ES-I3 (cell line): ENCODE data around the gene CNNM1.

ENCODE experiments used
- H3K36me3 ChIP-seq: 2 replicates; pipeline ENCODE4 v1.6.1; 2013; ENCODE audit warnings: mild to moderate bottlenecking, low read length, control low read depth, moderate library complexity; ENCODE audit not compliant: insufficient read depth
- H3K4me1 ChIP-seq: 2 replicates; pipeline ENCODE4 v1.6.1; 2013; ENCODE audit warnings: mild to moderate bottlenecking, control low read depth, low read length; ENCODE audit not compliant: insufficient read depth
- H3K9ac ChIP-seq: 2 replicates; pipeline ENCODE4 v1.6.1; 2013; ENCODE audit warnings: low read depth, mild to moderate bottlenecking, low read length, moderate library complexity
- H3K9me3 ChIP-seq: 2 replicates; pipeline ENCODE4 v1.6.1; 2013; ENCODE audit warnings: mild to moderate bottlenecking, low read length, moderate library complexity; ENCODE audit not compliant: control insufficient read depth, insufficient read depth

The CNNM1 gene

GRCh38 chr10:99369551-99369950 is 40.4 kb downstream of the CNNM1 start:
- H3K9me3 ChIP-seq: no peaks in the 10 kb centered on the region
- H3K4me1 ChIP-seq: 0 out of 2 replicates have a peak, but pooled peaks cover 4% of the 10 kb centered on the region
- H3K36me3 ChIP-seq: no peaks in the 10 kb centered on the region
- H3K9ac ChIP-seq: no peak overlapping the region

- Histone ChIP-seq H3K36me3 (no peaks in the 10 kb centered on the region), H3K4me1 (0 out of 2 replicates have a peak, but pooled peaks cover 4% of the 10 kb centered on the region), H3K9ac (no peak overlapping the region), H3K9me3 (no peaks in the 10 kb centered on the region)
Measured at GRCh38 chr10:99370993-99371392, 41.8 kb downstream of the CNNM1 start.

GRCh38 chr10:99372546-99373271 is 43.6 kb downstream of the CNNM1 start:
- Histone ChIP-seq H3K9ac (no peak overlapping the region), H3K9me3 (no peaks in the 10 kb centered on the region), H3K36me3 (no peaks in the 10 kb centered on the region), H3K4me1 (0 out of 2 replicates have a peak, but pooled peaks cover 4% of the 10 kb centered on the region)

- H3K9ac ChIP-seq: no peak overlapping the region
- H3K36me3 ChIP-seq: no peaks in the 10 kb centered on the region
- no peaks in the 10 kb centered on the region for H3K4me1 ChIP-seq
- no peaks in the 10 kb centered on the region for H3K9me3 ChIP-seq
Measured at GRCh38 chr10:99374526-99374925, 45.4 kb downstream of the CNNM1 start.

GRCh38 chr10:99374972-99375371 is 45.8 kb downstream of the CNNM1 start:
- no peaks in the 10 kb centered on the region for H3K9me3 ChIP-seq
- no peaks in the 10 kb centered on the region for H3K36me3 ChIP-seq
- no peak overlapping the region for H3K9ac ChIP-seq
- H3K4me1 ChIP-seq: no peaks in the 10 kb centered on the region

GRCh38 chr10:99375426-99375825 is 46.3 kb downstream of the CNNM1 start:
- no peak overlapping the region for H3K9ac ChIP-seq
- no peaks in the 10 kb centered on the region for H3K36me3 ChIP-seq
- H3K4me1 ChIP-seq: no peaks in the 10 kb centered on the region
- no peaks in the 10 kb centered on the region for H3K9me3 ChIP-seq

GRCh38 chr10:99382176-99382575 is 53.0 kb downstream of the CNNM1 start:
- Histone ChIP-seq H3K36me3 (no peaks in the 10 kb centered on the region), H3K9me3 (no peaks in the 10 kb centered on the region)

GRCh38 chr10:99387071-99387470 is 57.9 kb downstream of the CNNM1 start:
- Histone ChIP-seq H3K36me3 (no peaks in the 10 kb centered on the region), H3K4me1 (peaks cover 6% of the 10 kb centered on the region; the same call in 1 of the 2 replicates), H3K9me3 (no peaks in the 10 kb centered on the region), H3K9ac (no peak overlapping the region)

More at GRCh38 chr10:99382176-99382575, 53.0 kb downstream of the CNNM1 start:
- no peaks in the 10 kb centered on the region for H3K4me1 ChIP-seq
- H3K9ac ChIP-seq: no peak overlapping the region

GRCh38 chr10:99387541-99387940 is 58.4 kb downstream of the CNNM1 start:
- H3K9ac ChIP-seq: no peak overlapping the region
- peaks cover 9% of the 10 kb centered on the region; the same call in 1 of the 2 replicates for H3K4me1 ChIP-seq
- H3K36me3 ChIP-seq: no peaks in the 10 kb centered on the region
- H3K9me3 ChIP-seq: no peaks in the 10 kb centered on the region

- Histone ChIP-seq H3K9me3 (no peaks in the 10 kb centered on the region), H3K4me1 (peaks cover 28% of the 10 kb centered on the region), H3K36me3 (no peaks in the 10 kb centered on the region)
Measured at GRCh38 chr10:99389729-99390480, 60.7 kb downstream of the CNNM1 start.

GRCh38 chr10:99391346-99391745 is 62.2 kb downstream of the CNNM1 start:
- H3K9me3 ChIP-seq: no peaks in the 10 kb centered on the region

More at GRCh38 chr10:99389729-99390480, 60.7 kb downstream of the CNNM1 start:
- no peak overlapping the region for H3K9ac ChIP-seq

GRCh38 chr10:99393036-99393435 is 63.9 kb downstream of the CNNM1 start:
- Histone ChIP-seq H3K36me3 (peaks cover 3% of the 10 kb centered on the region; the same call in 1 of the 2 replicates), H3K9me3 (no peaks in the 10 kb centered on the region), H3K4me1 (peaks cover 43% of the 10 kb centered on the region), H3K9ac (peak overlapping the region; percentile 31; the same call in 1 of the 2 replicates)

More at GRCh38 chr10:99391346-99391745, 62.2 kb downstream of the CNNM1 start:
- Histone ChIP-seq H3K36me3 (no peaks in the 10 kb centered on the region), H3K9ac (no peak overlapping the region), H3K4me1 (peaks cover 41% of the 10 kb centered on the region)

GRCh38 chr10:99393683-99394082 is 64.5 kb downstream of the CNNM1 start:
- Histone ChIP-seq H3K9ac (0 out of 2 replicates have a peak overlapping the region, but pooled peaks have one; percentile 31), H3K4me1 (peaks cover 43% of the 10 kb centered on the region), H3K36me3 (peaks cover 3% of the 10 kb centered on the region; the same call in 1 of the 2 replicates), H3K9me3 (no peaks in the 10 kb centered on the region)

GRCh38 chr10:99394256-99394655 is 65.1 kb downstream of the CNNM1 start:
- Histone ChIP-seq H3K36me3 (peaks cover 3% of the 10 kb centered on the region), H3K9ac (no peak overlapping the region), H3K9me3 (no peaks in the 10 kb centered on the region), H3K4me1 (peaks cover 43% of the 10 kb centered on the region)
